ENCODE data around the gene RHBDL1.
A peak's percentile ranks its signal among the peaks of the same experiment; 100 is the strongest.

The RHBDL1 gene

GRCh38 chr16:719815-720446 is 44.5 kb downstream of the RHBDL1 start:
- FAIRE-seq (no peak), DNase-seq (ENCODE audit: insufficient read length, low spot score) (no peak)
- no peak for TF ChIP-seq POLR2A (IDR thresholded peaks at IDR 0.05; ENCODE audit: low read depth, low read length)

GRCh38 chr16:720447-720989 is 45.0 kb downstream of the RHBDL1 start:
- DNase-seq (ENCODE audit: insufficient read length, low spot score) (peak; percentile 89), FAIRE-seq (no peak)
- TF ChIP-seq POLR2A (IDR thresholded peaks at IDR 0.05; ENCODE audit: low read depth, low read length), result no peak

GRCh38 chr16:720990-721764 is 45.7 kb downstream of the RHBDL1 start, which contains the start of gene ANTKMT:
ANTKMT (plus strand) TSS chr16:721146; CDS start chr16:721275, 129 bp downstream.
- no peak for FAIRE-seq
- DNase-seq (ENCODE audit: insufficient read length, low spot score), result peak; percentile 92
- TF ChIP-seq POLR2A (IDR thresholded peaks at IDR 0.05; ENCODE audit: low read depth, low read length), result peak; percentile 83

GRCh38 chr16:721765-722540 is 46.5 kb downstream of the RHBDL1 start:
- no peak for DNase-seq (ENCODE audit: insufficient read length, low spot score)
- FAIRE-seq, result no peak
- no peak for TF ChIP-seq POLR2A (IDR thresholded peaks at IDR 0.05; ENCODE audit: low read depth, low read length)

- FAIRE-seq, result no peak
Measured at GRCh38 chr16:722835-723633, 47.6 kb downstream of the RHBDL1 start.

GRCh38 chr16:723695-724094 is 48.2 kb downstream of the RHBDL1 start:
- FAIRE-seq (no peak), DNase-seq (ENCODE audit: insufficient read length, low spot score) (no peak)
- no peak for TF ChIP-seq POLR2A (IDR thresholded peaks at IDR 0.05; ENCODE audit: low read depth, low read length)

More at GRCh38 chr16:722835-723633, 47.6 kb downstream of the RHBDL1 start:
- TF ChIP-seq POLR2A (IDR thresholded peaks at IDR 0.05; ENCODE audit: low read depth, low read length), result no peak
- DNase-seq (ENCODE audit: insufficient read length, low spot score), result no peak

GRCh38 chr16:724188-725040 is 48.9 kb downstream of the RHBDL1 start:
- no peak for DNase-seq (ENCODE audit: insufficient read length, low spot score)
- TF ChIP-seq POLR2A (IDR thresholded peaks at IDR 0.05; ENCODE audit: low read depth, low read length), result no peak
- no peak for FAIRE-seq

- no peak for TF ChIP-seq POLR2A (IDR thresholded peaks at IDR 0.05; ENCODE audit: low read depth, low read length)
- no peak for DNase-seq (ENCODE audit: insufficient read length, low spot score)
- no peak for FAIRE-seq
Measured at GRCh38 chr16:725041-725376, 49.5 kb downstream of the RHBDL1 start.

GRCh38 chr16:725463-726187 is 50.2 kb downstream of the RHBDL1 start:
- DNase-seq (ENCODE audit: insufficient read length, low spot score), result no peak
- no peak for FAIRE-seq
- no peak for TF ChIP-seq POLR2A (IDR thresholded peaks at IDR 0.05; ENCODE audit: low read depth, low read length)

GRCh38 chr16:726188-726437 is 50.6 kb downstream of the RHBDL1 start:
- no peak for TF ChIP-seq POLR2A (IDR thresholded peaks at IDR 0.05; ENCODE audit: low read depth, low read length)
- FAIRE-seq (no peak), DNase-seq (ENCODE audit: insufficient read length, low spot score) (no peak)

GRCh38 chr16:726438-727290 is 51.2 kb downstream of the RHBDL1 start, which contains the start of the genes CCDC78 and HAGHL:
CCDC78 (minus strand) TSS chr16:726443; CDS start chr16:726367, 76 bp downstream.
HAGHL (plus strand) TSS chr16:727106; CDS start chr16:727510, 404 bp downstream.
- TF ChIP-seq POLR2A (IDR thresholded peaks at IDR 0.05; ENCODE audit: low read depth, low read length), result no peak
- FAIRE-seq (no peak), DNase-seq (ENCODE audit: insufficient read length, low spot score) (no peak)

Data from H54 (cell line).